KMS-11 (cell line): ENCODE data around the gene GGACT.

Experiments
- H2AFZ ChIP-seq: fragments of 200-600 bp; sonication (generic); 2 replicates; pipeline ENCODE4 v1.6.1; 2016; ENCODE audit warnings: antibody characterized with exemption, mixed run types, low read depth
- H3K27ac ChIP-seq: fragments of 200-600 bp; sonication (generic); 2 replicates; pipeline ENCODE4 v1.6.1; 2016; ENCODE audit warnings: mild to moderate bottlenecking, mixed run types
- H3K27me3 ChIP-seq: fragments of 200-600 bp; sonication (generic); 2 replicates; pipeline ENCODE4 v1.6.1; 2017; ENCODE audit warnings: mild to moderate bottlenecking, low read depth, mixed run types, moderate library complexity; ENCODE audit not compliant: insufficient read depth
- H3K36me3 ChIP-seq: fragments of 200-600 bp; sonication (generic); 2 replicates; pipeline ENCODE4 v1.6.1; 2017; ENCODE audit warnings: mild to moderate bottlenecking, mixed run types; ENCODE audit not compliant: insufficient read depth
- H3K4me1 ChIP-seq: fragments of 200-600 bp; sonication (generic); 2 replicates; pipeline ENCODE4 v1.6.1; 2016; ENCODE audit warnings: mild to moderate bottlenecking, low read depth, mixed run types; ENCODE audit not compliant: poor library complexity, severe bottlenecking
- H3K4me2 ChIP-seq: fragments of 200-600 bp; sonication (generic); 2 replicates; pipeline ENCODE4 v1.7.0; 2016; ENCODE audit warnings: mild to moderate bottlenecking, mixed run types
- H3K4me3 ChIP-seq: fragments of 200-600 bp; sonication (generic); IDR thresholded peaks from 2 replicates; pipeline ENCODE4 v1.6.1; 2017; ENCODE audit warnings: low read depth, low read length, mixed read lengths; ENCODE audit not compliant: insufficient read depth
- H3K79me2 ChIP-seq: fragments of 200-600 bp; sonication (generic); 2 replicates; pipeline ENCODE4 v1.6.1; 2016; ENCODE audit warnings: low read depth, mixed run types; ENCODE audit not compliant: insufficient read depth
- H3K9ac ChIP-seq: fragments of 200-600 bp; sonication (generic); 2 replicates; pipeline ENCODE4 v1.6.1; 2016; ENCODE audit warnings: mild to moderate bottlenecking, mixed run types
- H4K20me1 ChIP-seq: fragments of 200-600 bp; sonication (generic); 2 replicates; pipeline ENCODE4 v1.6.1; 2016; ENCODE audit warnings: mild to moderate bottlenecking, mixed run types; ENCODE audit not compliant: insufficient read depth
- CTCF ChIP-seq: fragments of 200-600 bp; sonication (generic); conservative IDR thresholded peaks from 2 replicates; pipeline ENCODE4 v1.6.1; 2017; ENCODE audit warnings: low read depth, mild to moderate bottlenecking, antibody characterized with exemption, low read length, moderate library complexity, mixed read lengths

The GGACT gene

GRCh38 chr13:100636004-100636403, 47.4 kb upstream of the GGACT start:
- Histone ChIP-seq H3K27me3 (no peaks in the 10 kb centered on the region), H3K4me3 (no peak overlapping the region), H3K36me3 (no peaks in the 10 kb centered on the region), H3K4me2 (no peak overlapping the region), H3K27ac (no peak overlapping the region), H3K4me1 (no peaks in the 10 kb centered on the region), H2AFZ (no peak overlapping the region), H4K20me1 (no peaks in the 10 kb centered on the region), H3K79me2 (no peaks in the 10 kb centered on the region), H3K9ac (no peak overlapping the region)
- TF ChIP-seq CTCF = no peak

- no peak overlapping the region for H3K9ac ChIP-seq
- H3K4me1 ChIP-seq = no peaks in the 10 kb centered on the region
- H3K27me3 ChIP-seq = no peaks in the 10 kb centered on the region
- H3K36me3 ChIP-seq = no peaks in the 10 kb centered on the region
- no peak overlapping the region for H3K4me3 ChIP-seq
- no peaks in the 10 kb centered on the region for H3K79me2 ChIP-seq
- H3K27ac ChIP-seq = no peak overlapping the region
- no peaks in the 10 kb centered on the region for H4K20me1 ChIP-seq
- H2AFZ ChIP-seq = no peak overlapping the region
- no peak for TF ChIP-seq CTCF
- H3K4me2 ChIP-seq = no peak overlapping the region
These were observed 46.1 kb upstream of the GGACT start for GRCh38 chr13:100634696-100635095.

GRCh38 chr13:100633461-100633860, 44.9 kb upstream of the GGACT start:
- Histone ChIP-seq H3K79me2 (no peaks in the 10 kb centered on the region), H3K4me1 (no peaks in the 10 kb centered on the region), H3K9ac (no peak overlapping the region), H4K20me1 (no peaks in the 10 kb centered on the region), H3K4me3 (no peak overlapping the region), H3K4me2 (no peak overlapping the region), H2AFZ (no peak overlapping the region), H3K27me3 (no peaks in the 10 kb centered on the region), H3K27ac (no peak overlapping the region), H3K36me3 (no peaks in the 10 kb centered on the region)
- no peak for TF ChIP-seq CTCF

GRCh38 chr13:100630555-100630954, 42.0 kb upstream of the GGACT start:
- H3K27ac ChIP-seq = no peak overlapping the region
- no peaks in the 10 kb centered on the region for H3K36me3 ChIP-seq
- H2AFZ ChIP-seq = no peak overlapping the region
- no peak overlapping the region for H3K9ac ChIP-seq
- no peak overlapping the region for H3K4me2 ChIP-seq
- no peak for TF ChIP-seq CTCF
- no peaks in the 10 kb centered on the region for H4K20me1 ChIP-seq
- no peaks in the 10 kb centered on the region for H3K27me3 ChIP-seq
- no peaks in the 10 kb centered on the region for H3K79me2 ChIP-seq
- H3K4me1 ChIP-seq = no peaks in the 10 kb centered on the region
- no peak overlapping the region for H3K4me3 ChIP-seq

- H3K79me2 ChIP-seq = no peaks in the 10 kb centered on the region
- H3K4me2 ChIP-seq = no peak overlapping the region
- H3K27ac ChIP-seq = no peak overlapping the region
- H3K4me1 ChIP-seq = no peaks in the 10 kb centered on the region
- no peaks in the 10 kb centered on the region for H4K20me1 ChIP-seq
- no peaks in the 10 kb centered on the region for H3K27me3 ChIP-seq
- no peaks in the 10 kb centered on the region for H3K36me3 ChIP-seq
- no peak overlapping the region for H3K9ac ChIP-seq
- no peak for TF ChIP-seq CTCF
- H2AFZ ChIP-seq = no peak overlapping the region
- H3K4me3 ChIP-seq = no peak overlapping the region
These were observed 38.5 kb upstream of the GGACT start for GRCh38 chr13:100627120-100627519.
